ENCODE measurements around the gene TRPM3.

DNA sequence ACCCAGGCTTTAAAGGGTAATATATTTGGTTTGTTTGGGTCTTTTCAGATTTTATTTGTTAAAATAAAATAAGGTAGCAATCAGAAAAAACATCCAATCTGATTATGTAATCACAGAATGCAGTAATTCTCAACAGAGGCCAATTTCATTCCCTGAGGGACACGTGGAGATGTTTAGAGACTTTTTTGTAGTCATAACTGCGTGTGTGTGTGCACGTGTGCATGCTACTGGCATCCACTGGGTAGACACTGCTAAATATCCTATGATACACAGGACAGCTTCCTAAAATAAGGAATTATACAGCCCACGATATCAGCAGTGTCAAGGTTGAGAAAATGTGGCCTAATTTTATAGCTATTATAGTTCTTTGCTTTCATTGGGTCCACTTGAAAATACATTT is 526.2 kb downstream of the TRPM3 start:
- TF ChIP-seq, protein P1, sequence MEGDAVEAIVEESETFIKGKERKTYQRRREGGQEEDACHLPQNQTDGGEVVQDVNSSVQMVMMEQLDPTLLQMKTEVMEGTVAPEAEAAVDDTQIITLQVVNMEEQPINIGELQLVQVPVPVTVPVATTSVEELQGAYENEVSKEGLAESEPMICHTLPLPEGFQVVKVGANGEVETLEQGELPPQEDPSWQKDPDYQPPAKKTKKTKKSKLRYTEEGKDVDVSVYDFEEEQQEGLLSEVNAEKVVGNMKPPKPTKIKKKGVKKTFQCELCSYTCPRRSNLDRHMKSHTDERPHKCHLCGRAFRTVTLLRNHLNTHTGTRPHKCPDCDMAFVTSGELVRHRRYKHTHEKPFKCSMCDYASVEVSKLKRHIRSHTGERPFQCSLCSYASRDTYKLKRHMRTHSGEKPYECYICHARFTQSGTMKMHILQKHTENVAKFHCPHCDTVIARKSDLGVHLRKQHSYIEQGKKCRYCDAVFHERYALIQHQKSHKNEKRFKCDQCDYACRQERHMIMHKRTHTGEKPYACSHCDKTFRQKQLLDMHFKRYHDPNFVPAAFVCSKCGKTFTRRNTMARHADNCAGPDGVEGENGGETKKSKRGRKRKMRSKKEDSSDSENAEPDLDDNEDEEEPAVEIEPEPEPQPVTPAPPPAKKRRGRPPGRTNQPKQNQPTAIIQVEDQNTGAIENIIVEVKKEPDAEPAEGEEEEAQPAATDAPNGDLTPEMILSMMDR (IDR thresholded peaks at IDR 0.05; ENCODE audit: low read depth, low read length), result no peak
- no peak for TF ChIP-seq EZH2phosphoT487 (IDR thresholded peaks at IDR 0.05; ENCODE audit: low read depth)

All from OCI-LY3 (cell line).